Endothelial cell of umbilical vein (primary cell): ENCODE data around the gene SMOC2. TPM values are rescaled to one million over a fixed set of nuclear protein-coding genes. Genes with fewer than 3 reads are reported as not detected.

ENCODE experiments used
- BruUV-seq: library from RNA; stranded (reverse); fragments of 400-500 nt; replicated peaks from 2 replicates; lab custom pipeline; 2021; lab: Mats Ljungman, UMichigan
- CTCF ChIA-PET: fragments of 300-600, 350-600 bp; sonication (Branson Sonifier 250); formaldehyde crosslinking; loops from one replicate; lab custom pipeline; 2021; ENCODE audit warnings: antibody characterized with exemption, inconsistent platforms; lab: Charles Lee
- POLR2A ChIA-PET: fragments of 300-600, 350-600 bp; sonication (Branson Sonifier 250); formaldehyde crosslinking; loops from one replicate; lab custom pipeline; 2021; ENCODE audit warnings: antibody characterized with exemption, inconsistent platforms; lab: Charles Lee
- DNase-seq: peaks from one replicate; pipeline ENCODE4 v3.0.0-alpha.2; 2011; ENCODE audit warnings: low read depth, low spot score
- FAIRE-seq: peaks from 2 replicates; lab custom pipeline; 2011; peaks lifted over from hg19 to GRCh38; lab: Jason Lieb, UNC
- H2AFZ ChIP-seq: 2 replicates; pipeline ENCODE4 v1.6.0; 2012; ENCODE audit warnings: low read depth, low read length, control low read depth, inconsistent platforms
- H3K27ac ChIP-seq: 2 replicates; pipeline ENCODE4 v1.5.1; 2011; ENCODE audit warnings: low read depth, mild to moderate bottlenecking, control low read depth, low read length, moderate library complexity; ENCODE audit not compliant: insufficient read depth
- H3K27me3 ChIP-seq, 2 experiments: 2 replicates each; pipeline versions ENCODE4 v1.6.0 to v1.6.1; 2011; ENCODE audit warnings: low read length in 2 of 2, mixed read lengths in 1 of 2; ENCODE audit not compliant: control insufficient read depth in 2 of 2, insufficient read depth in 2 of 2
- H3K36me3 ChIP-seq, 2 experiments: 2 replicates in 1 of 2; 3 replicates in 1 of 2; pipeline ENCODE4 v1.5.1; 2011; ENCODE audit warnings: low read length in 2 of 2, mild to moderate bottlenecking in 1 of 2, moderate library complexity in 1 of 2; ENCODE audit not compliant: control insufficient read depth in 2 of 2, insufficient read depth in 2 of 2; ENCODE audit errors: extremely low read depth in 1 of 2
- H3K4me1 ChIP-seq: 3 replicates; pipeline ENCODE4 v1.5.1; 2011; ENCODE audit warnings: mild to moderate bottlenecking, low read length; ENCODE audit not compliant: control insufficient read depth, insufficient read depth; ENCODE audit errors: extremely low read depth
- H3K4me2 ChIP-seq: 2 replicates; pipeline ENCODE4 v1.6.1; 2011; ENCODE audit warnings: low read length, control low read depth, mixed read lengths; ENCODE audit not compliant: insufficient read depth
- H3K4me3 ChIP-seq, 3 experiments: fragments of 200-600 bp in 1 of 3; sonication (generic), shearing (Covaris generic) in 1 of 3; replicated peaks in 1 of 3; 2 replicates each; pipeline ENCODE4 v1.5.1; 2011 to 2016; ENCODE audit warnings: control low read depth in 3 of 3, low read length in 3 of 3, mild to moderate bottlenecking in 2 of 3, inconsistent platforms in 1 of 3, low read depth in 1 of 3, moderate library complexity in 1 of 3; ENCODE audit not compliant: insufficient read depth in 1 of 3
- H3K79me2 ChIP-seq: 2 replicates; pipeline ENCODE4 v1.6.0; 2012; ENCODE audit warnings: low read length, inconsistent platforms; ENCODE audit not compliant: control insufficient read depth, insufficient read depth
- H3K9ac ChIP-seq: replicated peaks from 2 replicates; pipeline ENCODE3; 2011; ENCODE audit warnings: low read length, control low read depth; ENCODE audit not compliant: insufficient read depth; ENCODE audit errors: extremely low read depth
- H3K9me1 ChIP-seq: replicated peaks from 3 replicates; pipeline ENCODE4 v1.6.0; 2011; ENCODE audit warnings: mild to moderate bottlenecking, low read length; ENCODE audit not compliant: control insufficient read depth, insufficient read depth; ENCODE audit errors: extremely low read depth
- H3K9me3 ChIP-seq: replicated peaks from 2 replicates; pipeline ENCODE4 v1.5.1; 2012; ENCODE audit warnings: low read length, inconsistent platforms; ENCODE audit not compliant: control insufficient read depth, insufficient read depth
- H4K20me1 ChIP-seq: replicated peaks from 2 replicates; pipeline ENCODE3; 2011; ENCODE audit warnings: mild to moderate bottlenecking, low read length; ENCODE audit not compliant: control insufficient read depth, insufficient read depth; ENCODE audit errors: extremely low read depth
- CTCF ChIP-seq, 2 donors: IDR thresholded peaks; 1 replicate in 1 of 2; 2 replicates in 1 of 2; pipeline ENCODE4 v1.5.1; 2011; ENCODE audit warnings: low read length in 2 of 2, mild to moderate bottlenecking in 2 of 2, moderate library complexity in 2 of 2, control low read depth in 1 of 2, inconsistent platforms in 1 of 2, low read depth in 1 of 2; ENCODE audit not compliant: insufficient read depth in 1 of 2; ENCODE audit errors: extremely low read depth in 1 of 2
- FOS ChIP-seq: IDR thresholded peaks from 2 replicates; pipeline ENCODE4 v1.6.1; 2011; ENCODE audit warnings: mild to moderate bottlenecking, low read length, moderate library complexity, borderline replicate concordance; ENCODE audit not compliant: insufficient read depth
- JUN ChIP-seq: IDR thresholded peaks from 2 replicates; pipeline ENCODE4 v1.6.1; 2011; ENCODE audit warnings: borderline replicate concordance, low read depth; ENCODE audit not compliant: insufficient read length, insufficient read depth
- MYC ChIP-seq: IDR thresholded peaks from one replicate; pipeline ENCODE4 v1.6.1; 2011; ENCODE audit warnings: mild to moderate bottlenecking, low read depth, low read length
- POLR2AphosphoS5 ChIP-seq: IDR thresholded peaks from 2 replicates; pipeline ENCODE4 v1.6.1; 2012; ENCODE audit warnings: low read depth, mild to moderate bottlenecking, control low read depth, low read length, moderate library complexity; ENCODE audit not compliant: insufficient read depth
- dilution Hi-C: fragments of 300-500 bp; cut with MboI; formaldehyde crosslinking; loops from one replicate; pipeline ENCODE4 v1.15.0; 2019; ENCODE audit warnings: low sequenced_read_pairs; ENCODE audit not compliant: extremely low pct_ligation_motif_present
- intact Hi-C: fragments of 100-400 bp; cut with micrococcal nuclease; formaldehyde crosslinking; loops from one replicate; pipeline ENCODE4 v1.10.0; 2022
- polyA plus RNA-seq, 4 experiments: library from polyadenylated mRNA; depleted of rRNA in 3 of 4; stranded (reverse) in 3 of 4; unstranded in 1 of 4; fragments of >200 nt; gene quantifications; 2 replicates each; pipeline versions ENCODE4 v1.2.1 to v1.2.3, GENCODE V29; 2011 to 2012; ENCODE audit warnings: missing spikeins in 1 of 4
- total RNA-seq: library from RNA; stranded (reverse); gene quantifications from 2 replicates; pipeline ENCODE4 v1.2.3, GENCODE V29; 2021

SMOC2 gene
- total and polyA plus RNA-seq, 2 donors (not counting 3 experiments of a cell fraction or from before 2014, with no cell fraction given), result not detected

GRCh38 chr6:168393126-168393870 is 47.7 kb upstream of the SMOC2 start:
- H3K27me3 ChIP-seq, result no peaks in the 10 kb centered on the region
- no peak for FAIRE-seq
- no peaks in the 10 kb centered on the region for H4K20me1 ChIP-seq
- H3K9ac ChIP-seq, result no peak overlapping the region
- TF ChIP-seq MYC, result no peak
- no peak for TF ChIP-seq FOS
- no peak for TF ChIP-seq CTCF (IDR thresholded peaks at IDR 0.05; ENCODE audit: extremely low read depth in 1 of 2, insufficient read depth in 1 of 2, low read depth in 1 of 2, low read length in 2 of 2)
- no peak for TF ChIP-seq JUN
- TF ChIP-seq POLR2AphosphoS5, result no peak
- BruUV-seq, result no TSS peak
- H3K4me2 ChIP-seq, result no peak overlapping the region
- intact Hi-C loops, result no loop called here
- no peaks in the 10 kb centered on the region for H3K9me1 ChIP-seq
- H3K9me3 ChIP-seq, result peaks cover 2% of the 10 kb centered on the region
- H3K27ac ChIP-seq, result no peak overlapping the region
- CTCF ChIA-PET, result no interaction called here
- H2AFZ ChIP-seq, result no peak overlapping the region
- POLR2A ChIA-PET, result no interaction called here
- dilution Hi-C loops, result no loop called here
- H3K79me2 ChIP-seq, result no peaks in the 10 kb centered on the region
- no peaks in the 10 kb centered on the region for H3K36me3 ChIP-seq
- H3K4me3 ChIP-seq, result no peak overlapping the region
- H3K4me1 ChIP-seq, result no peaks in the 10 kb centered on the region
- DNase-seq, result no peak
